Non-pigmented ciliary epithelial cell (primary cell): ENCODE data around the gene CLDN15.

ENCODE experiments used
- DNase-seq: peaks from one replicate; pipeline ENCODE4 v3.0.0-alpha.2; 2010; ENCODE audit warnings: low read depth

CLDN15 gene

GRCh38 chr7:101244375-101245146 is 7.0 kb upstream of the CLDN15 start, which contains the start of gene FIS1:
FIS1 (minus strand) TSS chr7:101245081; CDS start chr7:101245004, 77 bp downstream.
- DNase-seq, result peak; percentile 44

- no peak for DNase-seq
Measured at GRCh38 chr7:101243646-101244374, 6.2 kb upstream of the CLDN15 start.

- DNase-seq, result no peak
Measured at GRCh38 chr7:101241443-101242349, 4.1 kb upstream of the CLDN15 start.

DNA sequence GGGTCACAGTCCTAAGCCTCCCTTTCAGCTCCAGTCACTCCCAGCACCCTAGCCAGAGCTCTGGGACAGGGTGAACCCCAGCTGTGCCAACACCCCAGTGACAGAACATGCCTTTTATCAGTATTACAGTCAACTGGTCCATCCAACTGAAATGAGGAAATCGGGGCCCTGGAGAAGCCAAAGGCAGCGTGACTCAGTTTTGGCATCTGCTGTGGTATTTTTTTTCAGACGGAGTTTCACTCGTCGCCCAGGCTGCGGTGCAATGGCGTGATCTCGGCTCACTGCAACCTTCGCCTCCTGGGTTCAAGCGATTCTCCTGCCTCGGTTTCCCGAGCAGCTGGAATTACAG is 3.4 kb upstream of the CLDN15 start:
- no peak for DNase-seq

DNA sequence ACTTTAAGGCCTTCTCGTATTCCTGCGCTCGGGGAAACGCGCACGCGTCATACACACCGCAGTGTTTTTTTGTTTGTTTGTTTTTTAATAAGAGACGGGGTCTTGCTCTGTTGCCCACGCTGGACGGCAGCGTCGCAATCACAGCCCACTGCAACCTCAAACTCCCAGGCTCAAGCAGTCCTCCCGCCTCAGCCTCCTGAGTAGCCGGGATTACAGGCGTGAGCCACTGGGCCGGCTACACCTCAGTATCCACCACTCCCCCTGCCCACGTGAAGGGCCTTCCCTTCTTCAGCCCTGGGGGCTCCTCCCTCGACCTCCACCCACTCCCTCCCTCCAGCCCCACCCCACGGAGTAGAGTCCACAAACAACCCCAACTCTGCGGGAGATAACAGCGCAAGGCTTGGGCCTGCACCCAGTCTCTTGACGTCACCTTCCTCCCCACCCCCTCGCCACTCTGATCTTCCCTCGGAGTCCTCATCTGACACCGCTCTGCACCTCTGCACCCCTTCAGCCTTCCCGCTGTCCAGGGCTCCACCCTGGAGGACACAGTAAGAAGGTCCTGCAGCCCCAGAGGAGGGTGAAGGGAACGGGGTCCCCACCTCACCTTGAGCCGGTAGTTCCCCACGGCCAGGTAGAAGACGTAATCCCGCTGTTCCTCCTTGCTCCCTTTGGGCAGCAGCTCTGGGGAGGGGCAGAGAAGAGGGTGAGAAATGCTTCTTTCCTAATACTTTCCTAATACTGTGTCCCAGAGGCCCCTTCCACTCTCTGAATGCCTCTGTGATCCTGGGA is 2.8 kb upstream of the CLDN15 start:
- no peak for DNase-seq

GRCh38 chr7:101239951-101240220 is 2.3 kb upstream of the CLDN15 start:
- DNase-seq, result no peak

DNA sequence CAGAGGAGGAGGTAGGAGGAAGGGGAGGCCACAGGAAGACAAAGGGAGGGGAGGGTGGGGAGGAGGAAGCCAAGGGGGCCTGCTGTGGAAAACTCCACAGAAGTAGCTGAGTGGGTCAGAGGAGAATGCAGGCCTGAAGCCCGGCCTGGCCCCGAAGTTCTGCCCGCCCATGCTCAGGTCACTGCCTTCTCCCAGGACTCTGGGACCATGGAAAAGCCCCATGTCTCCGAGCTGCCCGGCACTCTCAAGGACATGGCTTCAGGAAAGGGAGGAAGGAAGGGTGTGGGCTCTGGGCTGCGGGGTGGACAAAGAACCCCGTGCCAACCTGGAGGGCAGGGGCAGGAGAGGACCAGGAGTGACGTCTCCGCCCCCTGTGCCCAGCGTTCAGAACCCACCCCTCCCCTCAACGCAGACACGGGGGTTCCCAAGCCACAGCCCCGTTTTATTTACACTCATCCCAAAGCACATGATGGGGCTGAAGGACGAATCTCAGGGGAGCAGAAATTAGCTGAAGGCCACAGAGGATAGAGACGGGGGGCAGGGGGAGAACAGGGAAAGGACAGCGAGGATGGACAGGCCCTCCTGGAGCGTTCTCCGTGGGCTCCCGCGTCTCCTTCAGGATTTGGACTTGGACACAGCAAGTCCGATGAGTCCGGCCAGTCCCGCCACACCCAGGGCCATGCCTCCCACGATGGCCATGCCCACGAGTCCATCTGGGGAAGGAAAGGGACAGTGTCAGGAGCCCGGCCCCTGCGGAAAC is 1.8 kb upstream of the CLDN15 start:
- DNase-seq, result no peak

GRCh38 chr7:101238226-101239182 is 902 bp upstream of the CLDN15 start:
- DNase-seq, result no peak

DNA sequence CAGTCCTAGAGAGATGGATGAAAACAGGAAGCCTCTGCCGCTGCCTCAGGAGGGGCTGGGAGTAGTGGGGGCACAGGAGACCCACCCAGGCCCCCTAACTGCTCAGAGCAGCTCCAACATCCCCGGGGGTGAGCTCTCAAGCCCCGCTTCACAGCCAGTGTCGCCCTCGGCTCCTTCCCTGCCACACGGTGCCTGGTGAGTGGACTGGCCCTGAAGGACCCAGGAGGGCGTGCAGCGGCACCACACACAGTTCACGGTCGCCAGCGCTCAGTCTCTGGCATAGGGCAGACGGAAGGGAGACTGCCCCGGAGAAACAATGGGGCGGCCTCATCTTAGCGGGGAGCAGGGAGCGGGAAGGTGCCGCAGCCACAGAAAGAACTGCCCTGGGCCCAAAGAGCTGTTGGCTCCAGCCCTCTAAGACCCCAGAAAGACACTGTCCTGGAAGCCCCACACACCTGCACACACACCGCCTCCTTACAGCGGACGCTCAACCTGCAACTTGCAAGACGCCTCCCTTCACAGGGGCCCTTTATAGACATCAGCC is 1.2 kb downstream of the CLDN15 start:
- DNase-seq, result no peak

GRCh38 chr7:101235522-101235921 is 2.1 kb downstream of the CLDN15 start:
- DNase-seq, result no peak

DNA sequence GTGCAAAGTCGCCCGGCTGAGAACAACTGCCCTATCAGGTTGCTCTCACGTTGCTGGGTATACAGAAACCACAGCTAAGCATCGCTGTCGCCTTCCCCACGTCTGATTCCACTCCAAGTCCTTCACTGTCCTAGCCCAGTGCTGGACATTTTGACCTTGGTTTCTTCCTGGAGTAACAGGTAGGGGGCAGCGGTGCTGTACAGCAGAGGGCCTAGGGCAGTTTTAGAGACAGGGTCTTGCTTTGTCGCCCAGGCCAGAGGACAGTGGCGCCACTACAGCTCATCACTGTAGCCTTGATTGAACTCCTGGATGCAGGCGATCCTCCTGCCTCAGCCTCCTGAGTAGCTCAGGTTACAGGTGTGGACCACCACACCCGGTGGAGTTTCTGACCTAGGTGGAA is 2.6 kb downstream of the CLDN15 start:
- no peak for DNase-seq

- no peak for DNase-seq
Measured at GRCh38 chr7:101234636-101235035, 3.0 kb downstream of the CLDN15 start.

- no peak for DNase-seq
Measured at GRCh38 chr7:101233907-101234547, 3.6 kb downstream of the CLDN15 start.

DNA sequence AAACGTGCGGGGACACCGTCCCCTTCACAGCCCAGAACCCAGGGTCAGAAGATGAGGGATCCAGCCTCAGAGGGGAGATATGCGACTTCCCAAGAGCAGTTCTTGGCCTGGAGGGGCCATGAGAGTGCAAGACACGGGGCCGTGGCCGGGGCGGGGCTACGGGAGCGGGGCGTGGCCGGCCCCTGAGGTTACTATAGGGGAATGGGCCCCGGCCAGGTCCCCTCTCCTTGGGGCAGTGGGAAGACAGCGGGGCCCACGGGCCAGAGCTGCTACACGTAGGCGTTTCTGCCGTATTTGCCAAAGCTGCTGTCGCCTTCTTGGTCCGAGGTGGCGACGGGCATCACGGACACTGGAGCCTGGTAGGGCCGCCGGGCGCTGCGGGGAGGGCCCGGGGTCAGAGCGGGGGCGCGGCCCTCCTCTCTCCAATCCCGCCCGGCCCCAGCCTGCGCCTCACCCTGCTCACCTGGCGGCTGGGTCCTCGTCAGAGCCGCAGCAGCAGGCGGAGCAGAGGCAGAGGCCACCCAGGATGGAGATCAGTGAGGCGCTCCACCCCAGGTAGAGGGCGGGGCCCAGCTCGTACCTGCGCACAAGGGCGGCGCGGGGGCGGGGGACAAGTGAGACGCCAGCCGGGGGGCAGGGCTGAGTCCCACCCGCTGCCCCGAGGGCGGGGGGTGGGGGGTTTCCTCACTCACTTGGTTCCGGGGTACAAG is 5.3 kb downstream of the CLDN15 start:
- no peak for DNase-seq

GRCh38 chr7:101231644-101232043 is 6.0 kb downstream of the CLDN15 start:
- no peak for DNase-seq

GRCh38 chr7:101226721-101227120 is 10.9 kb downstream of the CLDN15 start:
- no peak for DNase-seq

DNA sequence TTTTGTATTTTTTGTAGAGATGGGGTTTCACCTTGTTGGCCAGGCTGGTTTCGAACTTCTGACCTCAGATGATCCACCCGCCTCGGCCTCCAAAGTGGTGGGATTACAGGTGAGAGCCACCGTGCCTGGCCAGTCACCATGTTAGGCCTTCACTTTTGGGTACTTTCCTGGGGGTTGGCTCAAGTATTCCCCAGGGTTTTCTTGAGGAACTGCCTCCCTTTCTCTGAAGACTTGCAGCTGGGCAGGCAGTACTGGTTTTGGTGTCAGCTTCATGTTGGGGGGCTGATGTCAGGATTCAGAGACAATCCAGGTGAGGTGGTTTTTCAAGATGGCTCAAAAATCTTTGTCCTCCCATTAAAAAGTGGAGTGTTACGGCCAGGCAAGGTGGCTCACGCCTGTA is 12.0 kb downstream of the CLDN15 start:
- no peak for DNase-seq

DNA sequence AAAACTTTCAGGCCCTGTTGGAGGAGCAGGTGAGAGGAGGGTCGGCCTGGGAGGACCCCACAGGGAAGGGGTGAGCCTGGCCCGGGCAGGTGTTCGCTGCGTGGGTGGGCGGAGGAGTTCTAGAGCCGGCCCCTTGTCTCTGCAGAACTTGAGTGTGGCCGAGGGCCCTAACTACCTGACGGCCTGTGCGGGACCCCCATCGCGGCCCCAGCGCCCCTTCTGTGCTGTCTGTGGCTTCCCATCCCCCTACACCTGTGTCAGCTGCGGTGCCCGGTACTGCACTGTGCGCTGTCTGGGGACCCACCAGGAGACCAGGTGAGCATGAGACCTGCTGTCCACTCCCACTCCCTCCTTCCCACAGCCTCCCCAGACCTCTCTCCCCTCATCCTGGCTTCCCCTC is 14.1 kb downstream of the CLDN15 start:
- no peak for DNase-seq
